ENCODE results near the gene SLC27A5.

DNA sequence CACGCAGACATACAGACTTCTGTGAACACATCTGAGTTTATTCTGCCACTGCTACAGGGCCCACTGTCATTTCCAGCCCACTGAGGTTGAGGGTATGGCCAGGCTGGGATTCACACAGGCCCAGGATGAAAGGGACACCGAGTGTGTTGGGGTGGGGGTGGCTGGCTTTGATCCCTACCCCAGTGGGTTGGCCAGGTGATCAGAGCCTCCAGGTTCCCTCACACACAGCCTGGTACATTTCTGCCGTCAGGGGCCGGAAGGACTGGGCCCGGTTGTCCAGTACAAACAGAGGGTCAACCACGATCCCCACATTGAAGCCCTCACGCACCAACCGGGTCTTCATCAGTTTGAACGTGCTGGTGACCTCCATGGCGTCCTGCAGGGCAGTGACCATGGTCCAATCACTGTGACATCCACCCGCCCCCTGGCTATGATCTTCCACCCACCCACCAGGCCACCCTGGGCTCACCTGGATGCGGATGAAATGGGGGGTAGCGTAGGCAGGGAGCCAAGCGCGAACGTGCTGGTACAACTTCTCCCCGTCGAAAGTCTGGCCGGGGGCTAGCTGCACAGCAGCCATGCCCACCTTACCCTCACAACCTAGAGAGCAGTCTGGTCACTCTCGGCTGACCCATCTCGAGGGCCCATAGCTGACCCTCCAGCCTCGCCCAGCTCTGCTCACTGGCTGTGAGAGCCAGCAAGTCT lies 13.3 kb downstream of the SLC27A5 start:
- TF ChIP-seq POLR2AphosphoS5 (IDR thresholded peaks at IDR 0.05): no peak
- no peak for TF ChIP-seq POLR2A (IDR thresholded peaks at IDR 0.05)
- TF ChIP-seq, protein P1, sequence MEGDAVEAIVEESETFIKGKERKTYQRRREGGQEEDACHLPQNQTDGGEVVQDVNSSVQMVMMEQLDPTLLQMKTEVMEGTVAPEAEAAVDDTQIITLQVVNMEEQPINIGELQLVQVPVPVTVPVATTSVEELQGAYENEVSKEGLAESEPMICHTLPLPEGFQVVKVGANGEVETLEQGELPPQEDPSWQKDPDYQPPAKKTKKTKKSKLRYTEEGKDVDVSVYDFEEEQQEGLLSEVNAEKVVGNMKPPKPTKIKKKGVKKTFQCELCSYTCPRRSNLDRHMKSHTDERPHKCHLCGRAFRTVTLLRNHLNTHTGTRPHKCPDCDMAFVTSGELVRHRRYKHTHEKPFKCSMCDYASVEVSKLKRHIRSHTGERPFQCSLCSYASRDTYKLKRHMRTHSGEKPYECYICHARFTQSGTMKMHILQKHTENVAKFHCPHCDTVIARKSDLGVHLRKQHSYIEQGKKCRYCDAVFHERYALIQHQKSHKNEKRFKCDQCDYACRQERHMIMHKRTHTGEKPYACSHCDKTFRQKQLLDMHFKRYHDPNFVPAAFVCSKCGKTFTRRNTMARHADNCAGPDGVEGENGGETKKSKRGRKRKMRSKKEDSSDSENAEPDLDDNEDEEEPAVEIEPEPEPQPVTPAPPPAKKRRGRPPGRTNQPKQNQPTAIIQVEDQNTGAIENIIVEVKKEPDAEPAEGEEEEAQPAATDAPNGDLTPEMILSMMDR (IDR thresholded peaks at IDR 0.05 in 8 of 11, conservative IDR thresholded peaks at IDR 0.05 in 3 of 11): no peak
